Glutamatergic neuron (in vitro differentiated cells): ENCODE results near the gene RBM33. TPM values are rescaled to one million over a fixed set of nuclear protein-coding genes. Genes with fewer than 3 reads are reported as not detected.
A peak's percentile ranks its signal among the peaks of the same experiment; 100 is the strongest.

Experiments
- DNase-seq: peaks from one replicate; pipeline ENCODE4 v3.0.0; 2022
- H3K27ac Mint-ChIP-seq: one replicate; pipeline ENCODE4 v1.8.0; 2020; ENCODE audit warnings: mild to moderate bottlenecking, mixed read lengths, inconsistent platforms; ENCODE audit not compliant: unreplicated experiment
- H3K27me3 Mint-ChIP-seq: one replicate; pipeline ENCODE4 v1.8.0; 2020; ENCODE audit warnings: mild to moderate bottlenecking, moderate library complexity, mixed read lengths, inconsistent platforms; ENCODE audit not compliant: unreplicated experiment
- H3K36me3 Mint-ChIP-seq: one replicate; pipeline ENCODE4 v1.8.0; 2020; ENCODE audit warnings: mild to moderate bottlenecking, mixed read lengths, inconsistent platforms; ENCODE audit not compliant: unreplicated experiment
- H3K4me1 Mint-ChIP-seq: one replicate; pipeline ENCODE4 v1.8.0; 2020; ENCODE audit warnings: mild to moderate bottlenecking, low read depth, mixed read lengths, inconsistent platforms; ENCODE audit not compliant: unreplicated experiment
- H3K4me3 Mint-ChIP-seq: one replicate; pipeline ENCODE4 v1.8.0; 2020; ENCODE audit warnings: mild to moderate bottlenecking, mixed read lengths, inconsistent platforms; ENCODE audit not compliant: unreplicated experiment
- H3K9me3 Mint-ChIP-seq: one replicate; pipeline ENCODE4 v1.8.0; 2020; ENCODE audit warnings: mild to moderate bottlenecking, moderate library complexity, mixed read lengths, inconsistent platforms; ENCODE audit not compliant: unreplicated experiment
- CTCF ChIP-seq: fragments of 200-600 bp; sonication (generic); IDR thresholded peaks from one replicate; pipeline ENCODE4 v1.5.0; 2021; ENCODE audit not compliant: partially characterized antibody, unreplicated experiment
- total RNA-seq: library from RNA; stranded (reverse); fragmentation: NEBNext Ultra II Directional; extraction: Animal tissue kit (Norgen Biotek cat#: 25700); gene quantifications from one replicate; pipeline ENCODE4 v1.2.1, GENCODE V29; 2021; ENCODE audit not compliant: unreplicated experiment

Gene RBM33
- total RNA-seq, 1 donor from 2014 or later = 67.5 TPM

GRCh38 chr7:155680864-155681263 is 36.4 kb downstream of the RBM33 start:
- Mint-ChIP-seq H3K4me3 (no peak overlapping the region), H3K4me1 (peaks cover 42% of the 10 kb centered on the region), H3K9me3 (no peaks in the 10 kb centered on the region), H3K36me3 (no peaks in the 10 kb centered on the region), H3K27ac (peak overlapping the region; percentile 44), H3K27me3 (no peaks in the 10 kb centered on the region)
- no peak for DNase-seq
- TF ChIP-seq CTCF = no peak

DNA sequence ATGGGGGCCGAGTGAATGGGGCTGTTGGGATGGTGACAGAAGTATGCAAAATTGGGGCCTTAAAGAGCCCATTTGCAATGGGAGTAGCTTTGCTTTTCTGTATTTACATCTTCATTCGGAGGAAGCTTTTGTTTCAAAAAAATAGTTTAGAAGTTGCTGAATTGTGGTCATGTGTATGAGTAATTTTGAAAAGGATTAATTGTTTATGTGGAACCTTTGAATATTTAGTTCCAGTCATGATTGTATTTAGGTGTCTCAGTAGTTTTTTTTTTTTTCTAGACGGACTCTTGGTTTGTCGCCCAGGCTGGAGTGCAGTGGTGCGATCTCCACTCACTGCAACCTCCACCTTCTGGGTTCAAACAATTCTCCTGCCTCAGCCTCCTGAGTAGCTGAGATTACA is 37.2 kb downstream of the RBM33 start:
- Mint-ChIP-seq H3K27me3 (no peaks in the 10 kb centered on the region), H3K4me3 (no peak overlapping the region), H3K36me3 (peaks cover 4% of the 10 kb centered on the region), H3K4me1 (peaks cover 34% of the 10 kb centered on the region), H3K9me3 (peaks cover 2% of the 10 kb centered on the region), H3K27ac (no peak overlapping the region)
- no peak for TF ChIP-seq CTCF
- no peak for DNase-seq

GRCh38 chr7:155682484-155682883 is 38.0 kb downstream of the RBM33 start:
- H3K9me3 Mint-ChIP-seq = peaks cover 5% of the 10 kb centered on the region
- no peak for DNase-seq
- H3K4me1 Mint-ChIP-seq = peaks cover 30% of the 10 kb centered on the region
- peaks cover 4% of the 10 kb centered on the region for H3K36me3 Mint-ChIP-seq
- TF ChIP-seq CTCF = no peak
- H3K4me3 Mint-ChIP-seq = no peak overlapping the region
- H3K27ac Mint-ChIP-seq = no peak overlapping the region
- no peaks in the 10 kb centered on the region for H3K27me3 Mint-ChIP-seq

DNA sequence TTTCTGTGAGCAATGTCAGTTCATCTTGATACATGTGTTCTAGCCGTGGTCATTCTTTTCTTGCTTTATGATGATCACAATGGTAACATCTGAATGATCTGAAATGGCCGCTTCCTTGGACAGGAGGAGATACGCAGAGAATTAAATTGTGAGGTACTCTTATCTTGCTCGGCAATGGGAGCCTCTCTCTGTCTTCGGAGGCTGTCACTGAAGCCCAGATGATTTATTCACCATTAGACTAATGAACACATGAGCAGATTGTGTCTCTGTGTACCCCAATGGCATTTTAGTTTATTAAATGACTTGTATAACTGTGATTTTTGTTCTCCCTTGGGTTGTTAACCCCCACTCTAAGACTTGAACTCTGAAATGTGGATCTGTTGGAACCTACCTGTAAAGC is 38.6 kb downstream of the RBM33 start:
- no peak overlapping the region for H3K4me3 Mint-ChIP-seq
- no peak for TF ChIP-seq CTCF
- DNase-seq = no peak
- no peak overlapping the region for H3K27ac Mint-ChIP-seq
- H3K9me3 Mint-ChIP-seq = peaks cover 5% of the 10 kb centered on the region
- peaks cover 4% of the 10 kb centered on the region for H3K36me3 Mint-ChIP-seq
- H3K4me1 Mint-ChIP-seq = peaks cover 30% of the 10 kb centered on the region
- no peaks in the 10 kb centered on the region for H3K27me3 Mint-ChIP-seq

- H3K9me3 Mint-ChIP-seq = peaks cover 5% of the 10 kb centered on the region
- no peak for TF ChIP-seq CTCF
- no peak overlapping the region for H3K4me3 Mint-ChIP-seq
- no peaks in the 10 kb centered on the region for H3K27me3 Mint-ChIP-seq
- no peak overlapping the region for H3K27ac Mint-ChIP-seq
- DNase-seq = no peak
- peaks cover 30% of the 10 kb centered on the region for H3K4me1 Mint-ChIP-seq
- H3K36me3 Mint-ChIP-seq = peaks cover 4% of the 10 kb centered on the region
Measured at GRCh38 chr7:155683714-155684113, 39.3 kb downstream of the RBM33 start.
